ENCODE results near the gene PHB1.

PHB1 gene

GRCh38 chr17:49438436-49439278 is 24.0 kb upstream of the PHB1 start:
- no peak overlapping the region for H3K4me3 ChIP-seq (ENCODE audit: low read depth, low read length)
- no peak overlapping the region for H3K4me2 ChIP-seq (ENCODE audit: low read length)
- H3K79me2 ChIP-seq = no peaks in the 10 kb centered on the region
- H3K9me3 ChIP-seq (ENCODE audit: control insufficient read depth, low read length) = no peaks in the 10 kb centered on the region
- no peak overlapping the region for H3K9ac ChIP-seq
- TF ChIP-seq CTCF (IDR thresholded peaks at IDR 0.05) = no peak
- H3K36me3 ChIP-seq (ENCODE audit: control insufficient read depth, insufficient read depth, low read length) = no peaks in the 10 kb centered on the region
- H3K27me3 ChIP-seq (ENCODE audit: control insufficient read depth, insufficient read depth, low read length) = no peaks in the 10 kb centered on the region
- no peak overlapping the region for H2AFZ ChIP-seq
- no peaks in the 10 kb centered on the region for H3K4me1 ChIP-seq
- no peak overlapping the region for H3K27ac ChIP-seq

- TF ChIP-seq CTCF (IDR thresholded peaks at IDR 0.05) = no peak
- no peaks in the 10 kb centered on the region for H3K4me1 ChIP-seq
Measured at GRCh38 chr17:49437696-49438435, 23.2 kb upstream of the PHB1 start.

GRCh38 chr17:49436174-49436573 is 21.5 kb upstream of the PHB1 start:
- H3K27me3 ChIP-seq (ENCODE audit: control insufficient read depth, insufficient read depth, low read length) = no peaks in the 10 kb centered on the region
- H3K9me3 ChIP-seq (ENCODE audit: control insufficient read depth, low read length) = no peaks in the 10 kb centered on the region
- no peak overlapping the region for H3K4me2 ChIP-seq (ENCODE audit: low read length)
- no peak overlapping the region for H3K27ac ChIP-seq
- no peaks in the 10 kb centered on the region for H3K4me1 ChIP-seq
- no peak overlapping the region for H3K9ac ChIP-seq
- H3K79me2 ChIP-seq = no peaks in the 10 kb centered on the region
- TF ChIP-seq CTCF (IDR thresholded peaks at IDR 0.05) = no peak
- no peak overlapping the region for H2AFZ ChIP-seq
- H3K36me3 ChIP-seq (ENCODE audit: control insufficient read depth, insufficient read depth, low read length) = no peaks in the 10 kb centered on the region
- no peak overlapping the region for H3K4me3 ChIP-seq (ENCODE audit: low read depth, low read length)

More at GRCh38 chr17:49437696-49438435, 23.2 kb upstream of the PHB1 start:
- H3K4me2 ChIP-seq (ENCODE audit: low read length) = no peak overlapping the region
- no peak overlapping the region for H3K9ac ChIP-seq
- no peak overlapping the region for H2AFZ ChIP-seq
- no peaks in the 10 kb centered on the region for H3K27me3 ChIP-seq (ENCODE audit: control insufficient read depth, insufficient read depth, low read length)
- H3K4me3 ChIP-seq (ENCODE audit: low read depth, low read length) = no peak overlapping the region
- H3K36me3 ChIP-seq (ENCODE audit: control insufficient read depth, insufficient read depth, low read length) = no peaks in the 10 kb centered on the region
- no peaks in the 10 kb centered on the region for H3K9me3 ChIP-seq (ENCODE audit: control insufficient read depth, low read length)
- H3K79me2 ChIP-seq = no peaks in the 10 kb centered on the region
- no peak overlapping the region for H3K27ac ChIP-seq

DNA sequence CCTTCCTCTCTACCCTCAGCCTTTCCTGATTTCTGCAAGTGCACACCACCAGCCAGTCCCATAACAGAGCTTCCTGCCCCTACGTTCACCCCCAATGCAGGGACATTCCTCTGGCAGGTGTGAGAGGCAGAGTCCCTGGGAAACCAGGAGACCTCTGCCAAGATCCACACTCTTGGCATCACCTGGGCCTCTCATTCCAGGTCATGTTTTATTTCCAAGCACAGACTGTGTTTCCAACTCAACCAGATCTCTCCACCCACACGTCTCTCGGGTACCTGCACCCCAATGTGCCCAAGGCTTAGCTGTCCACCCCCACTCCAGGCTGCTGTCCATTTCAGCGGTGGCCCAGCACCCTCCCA is 21.0 kb upstream of the PHB1 start:
- no peak for TF ChIP-seq CTCF (IDR thresholded peaks at IDR 0.05)

More for the DNA sequence above, 21.0 kb upstream of the PHB1 start:
- no peak overlapping the region for H3K9ac ChIP-seq
- no peak overlapping the region for H3K27ac ChIP-seq
- no peaks in the 10 kb centered on the region for H3K36me3 ChIP-seq (ENCODE audit: control insufficient read depth, insufficient read depth, low read length)
- no peaks in the 10 kb centered on the region for H3K4me1 ChIP-seq
- no peaks in the 10 kb centered on the region for H3K79me2 ChIP-seq
- H3K27me3 ChIP-seq (ENCODE audit: control insufficient read depth, insufficient read depth, low read length) = no peaks in the 10 kb centered on the region
- no peaks in the 10 kb centered on the region for H3K9me3 ChIP-seq (ENCODE audit: control insufficient read depth, low read length)
- no peak overlapping the region for H2AFZ ChIP-seq
- no peak overlapping the region for H3K4me3 ChIP-seq (ENCODE audit: low read depth, low read length)
- no peak overlapping the region for H3K4me2 ChIP-seq (ENCODE audit: low read length)

Measured in parathyroid adenoma (tissue), 2 donors.